ENCODE measurements around the gene MALRD1.

The MALRD1 gene

DNA sequence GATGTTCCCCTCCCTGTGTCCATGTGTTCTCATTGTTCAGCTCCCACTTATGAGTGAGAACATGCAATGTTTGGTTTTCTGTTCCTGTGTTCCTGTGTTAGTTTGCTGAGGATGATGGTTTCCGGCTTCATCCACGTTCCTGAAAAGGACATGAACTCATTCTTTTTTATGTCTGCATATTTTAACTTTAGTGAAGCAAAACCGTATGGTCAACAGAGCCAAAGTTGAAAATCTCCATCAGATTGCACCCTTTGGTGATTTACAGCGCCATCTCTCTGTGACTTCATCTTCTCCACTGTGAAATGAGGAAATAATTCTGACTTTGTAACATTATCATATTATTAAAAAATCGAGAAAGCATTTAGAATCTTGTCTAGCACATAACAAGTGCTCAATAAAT, 635.4 kb downstream of the MALRD1 start:
- TF ChIP-seq TAF1 (IDR thresholded peaks at IDR 0.05; ENCODE audit: borderline replicate concordance, insufficient read depth, low read length): no peak
- no peak for TF ChIP-seq SIN3A (IDR thresholded peaks at IDR 0.05; ENCODE audit: borderline replicate concordance, insufficient read depth, low read length)
- TF ChIP-seq POLR2AphosphoS5 (IDR thresholded peaks at IDR 0.05; ENCODE audit: low read depth, low read length): no peak
- TF ChIP-seq, protein P1, sequence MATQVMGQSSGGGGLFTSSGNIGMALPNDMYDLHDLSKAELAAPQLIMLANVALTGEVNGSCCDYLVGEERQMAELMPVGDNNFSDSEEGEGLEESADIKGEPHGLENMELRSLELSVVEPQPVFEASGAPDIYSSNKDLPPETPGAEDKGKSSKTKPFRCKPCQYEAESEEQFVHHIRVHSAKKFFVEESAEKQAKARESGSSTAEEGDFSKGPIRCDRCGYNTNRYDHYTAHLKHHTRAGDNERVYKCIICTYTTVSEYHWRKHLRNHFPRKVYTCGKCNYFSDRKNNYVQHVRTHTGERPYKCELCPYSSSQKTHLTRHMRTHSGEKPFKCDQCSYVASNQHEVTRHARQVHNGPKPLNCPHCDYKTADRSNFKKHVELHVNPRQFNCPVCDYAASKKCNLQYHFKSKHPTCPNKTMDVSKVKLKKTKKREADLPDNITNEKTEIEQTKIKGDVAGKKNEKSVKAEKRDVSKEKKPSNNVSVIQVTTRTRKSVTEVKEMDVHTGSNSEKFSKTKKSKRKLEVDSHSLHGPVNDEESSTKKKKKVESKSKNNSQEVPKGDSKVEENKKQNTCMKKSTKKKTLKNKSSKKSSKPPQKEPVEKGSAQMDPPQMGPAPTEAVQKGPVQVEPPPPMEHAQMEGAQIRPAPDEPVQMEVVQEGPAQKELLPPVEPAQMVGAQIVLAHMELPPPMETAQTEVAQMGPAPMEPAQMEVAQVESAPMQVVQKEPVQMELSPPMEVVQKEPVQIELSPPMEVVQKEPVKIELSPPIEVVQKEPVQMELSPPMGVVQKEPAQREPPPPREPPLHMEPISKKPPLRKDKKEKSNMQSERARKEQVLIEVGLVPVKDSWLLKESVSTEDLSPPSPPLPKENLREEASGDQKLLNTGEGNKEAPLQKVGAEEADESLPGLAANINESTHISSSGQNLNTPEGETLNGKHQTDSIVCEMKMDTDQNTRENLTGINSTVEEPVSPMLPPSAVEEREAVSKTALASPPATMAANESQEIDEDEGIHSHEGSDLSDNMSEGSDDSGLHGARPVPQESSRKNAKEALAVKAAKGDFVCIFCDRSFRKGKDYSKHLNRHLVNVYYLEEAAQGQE (IDR thresholded peaks at IDR 0.05; ENCODE audit: insufficient read depth in 1 of 2, low read depth in 2 of 2, low read length in 2 of 2): no peak

- TF ChIP-seq POLR2AphosphoS5 (IDR thresholded peaks at IDR 0.05; ENCODE audit: low read depth, low read length): no peak
- TF ChIP-seq, protein P1 (IDR thresholded peaks at IDR 0.05; ENCODE audit: insufficient read depth in 1 of 2, low read depth in 2 of 2, low read length in 2 of 2): no peak
- TF ChIP-seq TAF1 (IDR thresholded peaks at IDR 0.05; ENCODE audit: borderline replicate concordance, insufficient read depth, low read length): no peak
- TF ChIP-seq FOXP2 (optimal IDR thresholded peaks at IDR 0.05; ENCODE audit: borderline replicate concordance, extremely low read depth, extremely low read length, insufficient read depth): no peak
- no peak for TF ChIP-seq SIN3A (IDR thresholded peaks at IDR 0.05; ENCODE audit: borderline replicate concordance, insufficient read depth, low read length)
Observed at GRCh38 chr10:19688344-19688743, 639.7 kb downstream of the MALRD1 start.

- no peak for TF ChIP-seq SIN3A (IDR thresholded peaks at IDR 0.05; ENCODE audit: borderline replicate concordance, insufficient read depth, low read length)
- TF ChIP-seq TAF1 (IDR thresholded peaks at IDR 0.05; ENCODE audit: borderline replicate concordance, insufficient read depth, low read length): no peak
- TF ChIP-seq POLR2AphosphoS5 (IDR thresholded peaks at IDR 0.05; ENCODE audit: low read depth, low read length): no peak
- TF ChIP-seq, protein P1 (IDR thresholded peaks at IDR 0.05; ENCODE audit: insufficient read depth in 1 of 2, low read depth in 2 of 2, low read length in 2 of 2): no peak
- TF ChIP-seq FOXP2 (optimal IDR thresholded peaks at IDR 0.05; ENCODE audit: borderline replicate concordance, extremely low read depth, extremely low read length, insufficient read depth): no peak
Observed at GRCh38 chr10:19689231-19689630, 640.6 kb downstream of the MALRD1 start.

- TF ChIP-seq TAF1 (IDR thresholded peaks at IDR 0.05; ENCODE audit: borderline replicate concordance, insufficient read depth, low read length): no peak
- TF ChIP-seq SIN3A (IDR thresholded peaks at IDR 0.05; ENCODE audit: borderline replicate concordance, insufficient read depth, low read length): no peak
- no peak for TF ChIP-seq POLR2AphosphoS5 (IDR thresholded peaks at IDR 0.05; ENCODE audit: low read depth, low read length)
- TF ChIP-seq, protein P1 (IDR thresholded peaks at IDR 0.05; ENCODE audit: insufficient read depth in 1 of 2, low read depth in 2 of 2, low read length in 2 of 2): no peak
- TF ChIP-seq FOXP2 (optimal IDR thresholded peaks at IDR 0.05; ENCODE audit: borderline replicate concordance, extremely low read depth, extremely low read length, insufficient read depth): no peak
Observed at GRCh38 chr10:19699299-19699698, 650.7 kb downstream of the MALRD1 start.

All from PFSK-1 (cell line).